ENCODE measurements around the gene SRP54.
"Not testable (repeated sequence)": the region's sequence is repeated elsewhere in the genome, so short reads cannot be mapped to it uniquely, and the experiment has no call there.

Gene SRP54

GRCh38 chr14:35050652-35051051 lies 67.9 kb downstream of the SRP54 start:
- DNase-seq: no peak

- no peak for DNase-seq
These were observed 69.0 kb downstream of the SRP54 start for GRCh38 chr14:35051796-35052195.

- DNase-seq: no peak
These were observed 69.8 kb downstream of the SRP54 start for GRCh38 chr14:35052637-35053036.

GRCh38 chr14:35061113-35061791 lies 78.5 kb downstream of the SRP54 start:
- not testable (repeated sequence) for DNase-seq

GRCh38 chr14:35065731-35066130 lies 82.9 kb downstream of the SRP54 start:
- not testable (repeated sequence) for DNase-seq

- no peak for DNase-seq
These were observed 85.6 kb downstream of the SRP54 start for GRCh38 chr14:35068238-35069012.

- DNase-seq: no peak
These were observed 89.4 kb downstream of the SRP54 start for GRCh38 chr14:35072226-35072625.

- DNase-seq: no peak
These were observed 90.7 kb downstream of the SRP54 start for GRCh38 chr14:35073486-35073885.

GRCh38 chr14:35078082-35078481 lies 95.3 kb downstream of the SRP54 start:
- DNase-seq: no peak

Data from NCI-H2107 (cell line).